Suppressor macrophage (primary cell): ENCODE measurements around the gene ESRRA.
"Not testable (repeated sequence)": the region's sequence is repeated elsewhere in the genome, so short reads cannot be mapped to it uniquely, and the experiment has no call there.

Source experiments
- DNase-seq, 4 experiments: peaks; one replicate each; pipeline ENCODE4 v3.0.0-alpha.2; 2020 to 2022

The ESRRA gene

DNA sequence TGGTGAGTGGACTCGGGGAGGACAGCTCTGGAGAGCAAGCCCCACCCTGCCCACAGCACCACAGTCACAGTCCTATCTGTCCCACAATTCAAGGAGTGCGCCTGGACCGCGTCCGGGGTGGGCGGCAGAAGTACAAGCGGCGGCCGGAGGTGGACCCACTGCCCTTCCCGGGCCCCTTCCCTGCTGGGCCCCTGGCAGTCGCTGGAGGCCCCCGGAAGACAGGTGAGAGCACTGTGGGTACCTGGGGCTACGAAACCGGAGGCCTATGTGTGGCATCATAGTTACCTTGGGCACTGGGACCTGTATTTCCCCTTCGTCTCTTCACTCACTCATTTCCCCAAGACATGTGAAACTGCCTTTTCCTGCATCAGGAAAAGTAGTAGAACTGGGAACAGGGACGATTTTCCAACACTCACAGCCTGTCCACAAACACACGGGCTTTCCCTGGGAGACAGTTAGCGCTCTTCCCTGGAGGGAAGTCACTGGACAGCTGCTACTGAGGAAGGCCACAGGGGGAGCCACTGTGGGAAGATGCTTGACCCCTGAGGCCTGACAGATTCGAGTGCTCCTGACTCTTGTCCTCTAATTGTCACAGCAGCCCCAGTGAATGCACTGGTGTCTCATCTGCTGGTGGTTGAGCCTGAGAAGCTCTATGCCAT lies 9.0 kb downstream of the ESRRA start:
- DNase-seq: peak in 1 of 4 experiments; percentile 34

- DNase-seq: no peak
These were observed 9.7 kb downstream of the ESRRA start for GRCh38 chr11:64314805-64315561.

- DNase-seq: not testable (repeated sequence)
These were observed 10.6 kb downstream of the ESRRA start for GRCh38 chr11:64315667-64316526.

- DNase-seq: peak in 1 of 4 experiments; percentile 17
These were observed 11.5 kb downstream of the ESRRA start for GRCh38 chr11:64316672-64317324.

DNA sequence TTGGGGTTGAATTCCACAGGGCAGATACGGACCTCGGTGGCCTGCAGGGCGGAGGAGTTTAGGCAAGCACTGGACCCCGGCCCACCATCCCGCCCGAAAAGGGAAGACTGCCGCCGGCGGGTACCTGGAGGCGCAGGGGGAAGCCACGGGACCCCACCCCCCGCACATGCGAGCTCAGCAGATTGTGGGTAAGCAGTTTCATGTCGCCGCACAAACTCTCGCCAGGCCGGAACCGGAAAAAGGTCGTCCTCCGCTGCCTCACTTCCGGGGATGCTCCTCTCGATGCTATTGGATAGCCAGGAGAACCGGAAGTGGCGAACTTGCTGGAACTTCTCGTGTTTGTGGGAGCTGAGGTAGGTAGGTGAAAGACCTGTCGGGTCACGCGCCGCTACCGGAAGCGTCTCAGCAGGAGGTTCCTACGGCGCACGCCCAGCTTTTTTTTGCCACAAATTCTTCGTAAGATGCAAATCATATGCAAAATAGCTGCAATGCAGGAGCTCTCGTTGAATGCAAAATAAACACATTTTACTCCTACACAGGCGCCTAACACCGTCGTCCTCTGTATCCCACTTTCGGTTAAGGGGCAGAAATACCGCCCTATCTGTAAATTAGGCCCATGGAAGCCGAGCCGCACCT lies 12.1 kb downstream of the ESRRA start, which contains the start of gene TRMT112:
Gene TRMT112, minus strand, starts transcription at position 235 of the 636 bp plus-strand sequence. Its CDS starts 33 bp downstream, at position 202.
- DNase-seq: peak; percentile 95 to 99 (median 96)

DNA sequence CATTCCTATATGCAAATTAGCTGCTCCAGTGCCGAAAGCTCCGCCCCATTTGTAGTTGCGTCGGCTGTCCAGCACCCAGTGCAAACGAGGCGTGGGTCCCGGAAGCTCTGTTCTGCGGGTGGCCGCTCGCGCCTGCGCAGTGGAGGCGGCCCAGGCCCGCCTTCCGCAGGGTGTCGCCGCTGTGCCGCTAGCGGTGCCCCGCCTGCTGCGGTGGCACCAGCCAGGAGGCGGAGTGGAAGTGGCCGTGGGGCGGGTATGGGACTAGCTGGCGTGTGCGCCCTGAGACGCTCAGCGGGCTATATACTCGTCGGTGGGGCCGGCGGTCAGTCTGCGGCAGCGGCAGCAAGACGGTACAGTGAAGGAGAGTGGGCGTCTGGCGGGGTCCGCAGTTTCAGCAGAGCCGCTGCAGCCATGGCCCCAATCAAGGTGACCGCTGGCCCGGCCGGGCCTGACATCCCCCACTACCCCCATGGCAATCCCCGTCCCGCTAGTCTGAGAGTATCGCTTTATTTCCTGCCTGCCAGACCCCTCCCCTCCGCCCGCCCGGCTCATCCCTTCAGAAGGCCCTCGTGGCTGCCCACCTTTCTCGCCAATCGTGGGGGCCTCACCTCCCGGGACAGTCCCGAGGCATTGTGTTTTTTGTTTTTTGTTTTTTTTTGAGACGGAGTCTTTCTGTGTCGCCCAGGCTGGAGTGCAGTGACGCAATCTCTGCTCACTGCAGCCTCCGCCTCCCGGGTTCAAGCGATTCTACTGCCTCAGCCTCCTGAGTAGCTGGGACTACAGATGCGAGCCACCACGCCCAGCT lies 12.8 kb downstream of the ESRRA start, which contains the start of gene PRDX5:
Gene PRDX5, plus strand, starts transcription at position 161 of the 805 bp plus-strand sequence. Its CDS starts 95 bp downstream, at position 256.
- DNase-seq: peak; percentile 99

GRCh38 chr11:64318766-64319761 lies 13.7 kb downstream of the ESRRA start:
- DNase-seq: peak in 2 of 4 experiments; percentile 33 to 34

- no peak for DNase-seq
These were observed 15.2 kb downstream of the ESRRA start for GRCh38 chr11:64320556-64320955.

DNA sequence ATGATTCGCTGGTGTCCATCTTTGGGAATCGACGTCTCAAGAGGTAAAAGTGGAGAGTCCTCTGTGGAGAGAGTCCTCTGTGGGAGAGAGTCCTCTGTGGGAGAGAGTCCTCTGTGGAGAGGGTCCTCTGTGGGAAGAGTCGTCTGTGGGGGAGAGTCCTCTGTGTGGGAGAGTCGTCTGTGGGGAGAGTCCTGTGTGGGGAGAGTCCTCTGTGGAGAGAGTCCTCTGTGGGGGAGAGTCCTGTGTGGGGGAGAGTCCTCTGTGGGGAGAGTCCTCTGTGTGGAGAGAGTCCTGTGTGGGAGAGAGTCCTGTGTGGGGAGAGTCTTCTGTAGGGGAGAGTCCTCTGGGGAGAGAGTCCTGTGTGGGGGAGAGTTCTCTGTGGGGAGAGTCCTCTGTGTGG lies 15.7 kb downstream of the ESRRA start:
- no peak for DNase-seq

GRCh38 chr11:64321533-64321932 lies 16.2 kb downstream of the ESRRA start:
- no peak for DNase-seq

- DNase-seq: no peak
These were observed 17.6 kb downstream of the ESRRA start for GRCh38 chr11:64322925-64323260.

- no peak for DNase-seq
These were observed 18.0 kb downstream of the ESRRA start for GRCh38 chr11:64323373-64323772.

- DNase-seq: not testable (repeated sequence)
These were observed 18.7 kb downstream of the ESRRA start for GRCh38 chr11:64323984-64324383.

GRCh38 chr11:64324692-64325469 lies 19.6 kb downstream of the ESRRA start:
- DNase-seq: no peak

DNA sequence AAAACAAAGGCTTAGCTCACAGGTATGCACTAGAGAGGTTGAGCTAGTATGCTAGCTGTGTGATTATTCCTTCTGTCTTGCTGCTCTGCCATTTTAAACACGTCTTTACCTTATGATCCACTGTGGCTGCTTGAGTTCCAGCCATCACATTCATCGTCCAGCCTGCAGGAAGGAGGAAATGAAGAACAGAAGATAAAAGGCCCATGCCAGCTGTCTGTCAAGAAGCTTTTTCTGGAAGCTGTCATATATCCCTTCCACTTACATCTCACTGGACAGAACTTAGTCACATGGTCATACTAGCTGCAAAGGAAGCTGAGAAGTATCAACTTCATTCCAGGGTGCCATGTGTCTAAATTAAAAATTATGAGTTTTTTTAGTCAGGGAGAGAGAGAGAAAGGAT lies 22.1 kb downstream of the ESRRA start:
- DNase-seq: no peak

DNA sequence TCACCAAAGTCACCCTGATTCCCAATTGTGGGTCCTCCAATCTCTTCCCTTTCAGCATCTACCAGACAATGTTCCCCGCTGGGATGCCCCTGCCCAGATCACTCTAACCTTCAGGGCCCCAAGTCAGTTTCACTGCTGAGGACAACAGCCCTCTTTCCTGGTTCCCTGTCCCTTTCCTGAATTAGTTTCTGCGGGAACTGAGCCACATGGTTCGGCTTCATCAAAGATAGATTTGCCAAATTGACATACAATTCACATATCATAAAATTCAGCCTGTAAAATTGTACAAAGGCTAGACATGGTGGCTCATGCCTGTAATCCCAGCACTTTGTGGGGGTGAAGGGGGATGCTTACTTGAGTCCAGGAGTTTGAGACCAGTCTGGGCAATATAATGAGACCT lies 22.7 kb downstream of the ESRRA start:
- DNase-seq: no peak

GRCh38 chr11:64330888-64331287 lies 25.6 kb downstream of the ESRRA start:
- no peak for DNase-seq

GRCh38 chr11:64331569-64332371 lies 26.4 kb downstream of the ESRRA start:
- DNase-seq: peak; percentile 92 to 97 (median 93)
